LoVo (cell line): ENCODE measurements around the gene PALLD.
A peak's percentile ranks its signal among the peaks of the same experiment; 100 is the strongest.

ENCODE experiments used
- DNase-seq: peaks from one replicate; pipeline ENCODE4 v3.0.0-alpha.2; 2016; ENCODE audit warnings: low spot score

PALLD gene

DNA sequence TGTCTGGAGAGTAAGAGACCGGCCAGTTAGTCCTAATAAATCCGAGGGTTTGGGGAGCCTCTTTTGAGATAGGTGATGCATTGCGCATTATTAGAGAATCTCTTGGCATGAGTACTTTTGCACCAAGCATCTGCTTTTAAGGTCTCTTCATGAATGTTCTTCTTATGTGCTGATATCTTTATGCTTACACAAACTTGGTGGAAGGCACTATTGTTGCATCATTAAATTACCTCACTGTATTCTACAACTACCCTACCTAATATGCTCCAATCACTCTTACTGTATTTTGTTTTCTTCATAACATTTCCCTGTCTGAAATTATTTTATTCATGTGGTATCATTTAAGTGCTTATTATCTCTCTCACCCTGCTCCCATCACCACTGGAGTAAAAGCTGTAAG, 151.6 kb downstream of the PALLD start:
- DNase-seq = no peak

DNA sequence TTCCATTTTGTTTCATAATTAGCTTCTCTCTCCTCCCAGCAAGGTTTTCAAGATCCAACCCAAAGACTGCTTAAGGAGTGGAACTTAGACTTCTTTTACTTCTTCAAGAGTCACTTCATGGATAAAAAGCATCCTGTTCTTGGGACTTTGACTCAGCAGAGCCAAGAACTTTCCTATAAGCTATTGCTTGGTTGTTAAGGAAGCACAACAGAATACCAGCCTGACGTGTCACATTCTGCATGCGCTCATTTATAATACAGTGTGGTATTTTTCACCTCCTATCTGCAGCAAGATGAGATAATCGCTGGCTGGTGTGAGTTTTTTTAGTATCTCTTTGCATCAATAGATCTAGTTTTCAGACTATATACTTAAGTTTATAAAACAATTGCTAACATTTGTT, 152.1 kb downstream of the PALLD start:
- DNase-seq = no peak

DNA sequence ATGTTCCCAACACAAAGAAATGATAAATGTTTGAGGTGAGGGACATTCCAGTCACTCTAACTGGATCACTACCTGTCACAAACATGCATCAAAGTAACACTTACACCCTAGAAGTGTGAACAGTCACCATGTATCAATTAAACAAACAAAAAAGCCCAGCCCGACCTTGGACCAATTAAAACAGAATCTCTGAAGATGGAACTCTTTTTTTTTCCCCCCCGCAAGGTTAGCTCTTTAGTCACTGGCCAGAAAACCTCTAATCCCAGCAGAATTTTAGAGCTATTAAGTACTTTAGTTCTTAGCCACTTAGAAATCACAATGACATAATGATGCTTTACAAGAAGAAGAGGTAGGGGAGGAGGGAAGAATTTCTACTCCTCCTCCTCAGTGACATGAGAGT, 154.5 kb downstream of the PALLD start:
- no peak for DNase-seq

DNA sequence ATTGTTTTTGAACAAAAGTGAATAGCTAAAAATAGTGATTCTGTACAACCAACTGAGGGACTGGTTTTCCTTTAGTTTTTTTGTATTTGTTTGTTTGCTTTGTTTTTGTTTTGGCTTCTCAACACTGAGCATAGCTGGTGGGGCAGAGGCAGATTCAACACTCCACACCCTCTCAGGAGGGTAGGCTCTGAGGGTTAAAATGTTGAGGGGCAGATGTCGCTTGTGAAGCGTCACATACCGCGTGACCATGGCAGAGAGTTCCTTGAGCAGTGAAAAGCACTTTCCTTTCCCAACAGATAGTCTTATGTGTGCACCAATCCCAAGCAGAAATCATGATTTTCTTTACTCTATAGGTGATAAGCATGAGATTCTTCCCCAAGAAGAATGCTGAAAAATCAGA, 155.0 kb downstream of the PALLD start:
- no peak for DNase-seq

GRCh38 chr4:168652755-168653154, 155.9 kb downstream of the PALLD start:
- DNase-seq = no peak

DNA sequence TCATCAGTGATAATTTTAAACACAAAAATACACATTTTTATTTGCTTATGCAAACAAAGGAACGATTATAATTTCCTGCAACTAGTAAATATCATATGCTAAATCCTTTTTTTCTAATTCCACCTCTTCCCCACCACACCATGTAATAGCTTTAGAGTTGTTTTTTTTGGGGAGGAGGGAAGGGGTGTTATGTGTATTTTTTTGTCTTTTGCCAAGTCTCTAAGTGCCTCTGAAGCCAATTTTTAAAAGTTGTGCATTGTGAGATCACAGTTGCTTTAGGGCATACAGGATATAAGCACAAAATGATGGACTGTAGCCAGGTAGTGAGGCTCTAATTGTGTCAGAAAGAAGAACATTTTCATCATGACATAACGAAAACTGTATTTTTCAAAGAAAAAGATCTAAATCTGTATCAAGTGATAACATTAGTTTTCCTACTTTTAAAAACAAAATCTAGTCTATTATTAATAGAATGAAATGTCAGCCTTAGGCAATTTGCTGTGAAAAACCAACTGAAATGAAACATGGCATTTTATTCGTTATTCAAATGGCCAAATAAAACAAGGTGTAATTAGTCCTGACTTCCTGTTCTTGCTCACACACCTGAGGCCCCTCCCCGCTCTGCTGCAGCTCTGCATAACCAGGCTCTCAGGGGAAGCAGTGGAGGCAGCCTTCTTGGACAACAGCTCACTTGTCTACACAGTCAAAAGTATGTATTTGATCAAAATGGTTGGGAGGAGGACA, 157.4 kb downstream of the PALLD start:
- peak; percentile 48 for DNase-seq

DNA sequence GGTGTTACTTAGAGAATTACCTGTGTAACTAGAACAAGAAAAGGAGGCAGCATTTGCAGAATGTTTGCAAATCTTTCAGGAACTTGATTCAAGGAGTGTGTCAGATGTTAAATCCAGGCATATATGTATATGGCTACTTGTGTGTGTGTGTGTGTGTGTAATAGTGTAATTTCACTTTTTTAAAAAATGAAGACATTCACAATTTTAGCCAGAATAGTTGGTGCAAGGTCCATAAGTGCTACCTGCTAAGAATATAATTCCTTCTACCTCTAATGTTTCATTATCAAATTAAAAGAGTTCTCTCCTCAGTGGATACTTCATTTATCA, 158.0 kb downstream of the PALLD start:
- DNase-seq = no peak

- DNase-seq = no peak
These were observed 158.3 kb downstream of the PALLD start for GRCh38 chr4:168655182-168655581.

DNA sequence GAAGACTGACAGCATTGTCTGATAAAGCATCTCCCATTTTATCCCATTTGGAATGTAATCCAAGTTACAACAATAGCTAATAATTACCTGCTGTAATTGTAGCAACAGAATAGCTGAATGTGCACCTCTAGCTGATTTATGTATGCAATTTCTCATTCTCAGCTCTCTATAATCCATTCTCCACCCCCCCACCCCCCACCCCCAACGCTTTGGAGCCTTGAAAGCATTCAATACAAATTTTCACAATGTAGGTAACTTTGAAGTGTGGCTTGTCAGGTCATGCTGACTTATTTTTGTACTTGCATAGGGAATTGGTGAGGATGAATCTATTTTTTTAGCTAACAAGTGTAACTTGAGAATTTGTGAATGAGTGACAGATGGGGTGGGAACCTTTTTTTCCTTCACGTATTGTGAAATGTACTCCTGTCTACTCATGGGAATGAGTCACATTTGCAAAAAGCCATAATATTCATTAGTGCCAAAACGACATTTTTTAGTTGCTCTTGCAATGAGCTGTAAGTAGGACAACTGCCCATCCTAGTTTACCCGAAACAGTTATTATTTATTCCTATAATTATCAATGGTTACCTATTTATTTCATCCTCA, 159.3 kb downstream of the PALLD start:
- no peak for DNase-seq

- no peak for DNase-seq
These were observed 160.2 kb downstream of the PALLD start for GRCh38 chr4:168656946-168657473.

DNA sequence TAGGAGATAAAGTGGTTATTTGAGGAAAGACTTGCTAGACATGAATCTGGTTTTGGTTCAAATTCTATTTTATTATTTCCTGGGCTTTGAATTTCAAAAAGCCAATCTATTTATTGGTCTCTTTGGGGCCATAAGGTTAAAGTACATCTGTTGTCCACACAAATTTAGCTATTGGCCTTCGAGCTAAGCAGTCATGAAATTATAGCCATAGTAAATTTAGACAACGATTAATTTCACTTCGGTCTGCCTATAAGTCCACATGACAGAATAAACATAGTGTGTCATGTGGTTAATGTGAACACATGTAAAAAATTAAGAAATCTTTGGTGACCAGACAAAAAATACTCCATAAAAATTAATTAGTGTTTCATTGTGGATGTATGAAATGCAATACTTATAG, 161.9 kb downstream of the PALLD start:
- DNase-seq = no peak

DNA sequence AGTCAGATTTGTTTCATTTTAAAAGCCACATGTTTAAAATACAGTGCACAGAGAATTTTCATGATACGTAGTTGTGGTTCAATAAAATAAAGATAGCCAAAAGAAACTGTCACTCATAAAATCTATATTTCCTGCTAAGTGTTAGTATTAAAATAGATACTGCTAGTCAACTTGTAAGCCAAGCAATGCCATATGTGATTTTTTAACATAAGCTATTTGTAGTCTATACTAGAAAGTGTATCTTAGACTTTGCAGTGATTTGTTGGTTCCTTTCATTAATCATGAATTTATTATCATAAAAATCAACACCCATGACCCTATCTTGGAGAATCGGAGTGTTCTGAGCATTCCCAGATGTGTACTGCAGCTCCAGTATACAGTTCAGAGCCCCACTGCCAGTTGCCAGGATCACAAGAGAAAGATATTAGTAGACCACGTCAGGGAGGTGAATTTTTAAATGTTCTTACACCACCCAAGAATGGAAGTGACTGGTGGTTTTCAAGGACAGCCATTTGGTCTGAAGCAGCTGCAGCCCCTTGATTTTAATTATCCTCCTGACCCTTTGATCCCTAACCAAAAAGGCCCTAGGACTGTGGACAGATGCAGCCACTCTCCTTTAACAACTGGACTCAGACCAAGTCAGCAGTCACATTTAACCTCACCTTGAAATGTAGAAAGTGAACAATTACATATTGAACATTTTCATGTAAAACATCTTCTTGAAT, 163.1 kb downstream of the PALLD start:
- DNase-seq = no peak

GRCh38 chr4:168662297-168662984, 165.6 kb downstream of the PALLD start:
- DNase-seq = no peak

GRCh38 chr4:168664242-168664891, 167.5 kb downstream of the PALLD start:
- no peak for DNase-seq

- peak; percentile 37 for DNase-seq
These were observed 169.7 kb downstream of the PALLD start for GRCh38 chr4:168666531-168666930.

DNA sequence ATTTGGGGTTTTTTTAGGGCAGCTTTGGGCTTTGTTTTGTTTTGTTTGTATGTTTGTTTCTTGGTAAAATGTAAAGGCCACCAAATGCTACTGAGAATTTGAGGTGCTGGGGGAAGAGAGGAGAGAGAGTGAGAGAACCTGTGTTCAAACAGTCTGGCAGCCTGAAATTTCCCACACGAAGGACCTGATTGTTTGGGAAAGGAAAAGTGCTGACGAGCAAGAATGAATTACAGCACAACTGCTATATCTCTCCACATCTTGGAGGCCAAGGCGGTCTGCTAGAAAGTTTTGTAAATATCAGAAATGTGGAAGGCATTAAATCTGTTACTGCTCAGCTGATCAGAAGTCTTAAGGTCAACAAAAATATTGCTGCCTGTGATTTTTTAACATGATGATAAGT, 170.5 kb downstream of the PALLD start:
- DNase-seq = no peak

- DNase-seq = no peak
These were observed 171.1 kb downstream of the PALLD start for GRCh38 chr4:168667921-168668320.

DNA sequence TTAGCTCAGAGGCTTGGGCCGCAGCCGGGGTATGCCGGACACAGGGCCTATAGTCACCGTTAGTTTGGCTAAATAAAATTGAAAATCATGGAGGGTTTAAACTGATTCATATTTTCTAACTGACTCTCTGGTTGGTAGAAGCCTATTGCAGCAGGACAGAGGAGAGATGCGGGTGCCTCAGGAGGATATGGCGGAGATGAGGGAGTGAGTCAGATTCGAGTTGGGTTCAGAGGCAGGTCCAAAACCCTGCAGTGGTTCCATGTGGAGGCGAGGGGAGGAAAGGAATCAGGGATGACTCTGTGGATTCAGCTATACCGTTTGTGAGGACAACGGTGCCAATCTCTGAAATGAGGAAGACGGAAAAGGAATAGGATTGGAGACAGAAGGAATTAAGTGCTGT, 176.6 kb downstream of the PALLD start:
- no peak for DNase-seq

DNA sequence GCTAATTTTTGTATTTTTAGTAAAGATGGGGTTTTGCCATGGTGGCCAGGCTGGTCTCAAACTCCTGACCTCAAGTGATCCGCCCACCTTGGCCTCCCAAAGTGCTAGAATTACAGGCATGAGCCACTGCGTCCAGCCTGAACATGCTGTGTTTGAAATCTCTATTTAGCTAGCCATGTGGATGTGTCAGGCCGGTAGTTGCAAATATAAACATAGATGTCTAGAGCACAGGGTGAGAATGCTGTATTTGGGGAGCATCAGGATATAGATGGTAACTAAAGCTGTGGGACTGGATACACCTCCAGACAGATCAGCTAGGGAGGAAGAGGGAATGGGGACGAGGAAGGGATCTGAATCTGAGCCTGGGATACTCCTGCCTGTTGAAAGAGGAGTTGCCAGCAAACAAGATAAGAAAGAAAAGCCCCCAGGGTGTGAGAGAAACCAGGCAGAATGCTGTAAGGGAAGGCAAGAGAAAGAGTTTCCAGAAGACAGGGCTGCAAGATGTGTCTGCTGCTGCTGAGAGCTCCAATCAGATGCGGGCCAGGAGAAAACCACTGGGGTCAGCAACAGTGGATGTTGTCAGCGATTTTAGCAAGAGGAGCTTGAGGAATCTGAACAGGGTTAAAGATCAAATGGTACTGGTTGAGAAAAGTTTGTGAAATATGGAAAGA, 177.4 kb downstream of the PALLD start:
- DNase-seq = no peak

DNA sequence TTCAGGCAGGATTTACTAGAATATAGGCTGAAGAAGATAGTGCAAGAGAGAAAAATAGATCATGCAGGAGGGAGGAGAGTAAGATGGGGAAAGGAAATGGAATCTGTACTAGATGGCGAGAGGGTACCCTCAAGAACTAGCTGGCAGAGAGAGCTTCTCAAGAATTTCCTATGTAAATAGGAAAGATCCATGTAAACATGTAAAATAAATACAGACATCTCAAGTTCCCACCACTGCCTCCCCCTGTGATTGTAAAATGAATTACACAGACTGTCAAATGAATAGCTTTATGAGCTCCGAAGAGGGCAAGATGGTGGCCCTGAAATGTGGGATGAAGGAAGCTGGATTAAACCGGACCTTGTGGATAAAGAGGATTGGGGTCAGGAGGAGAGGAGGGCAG, 178.0 kb downstream of the PALLD start:
- DNase-seq = no peak

DNA sequence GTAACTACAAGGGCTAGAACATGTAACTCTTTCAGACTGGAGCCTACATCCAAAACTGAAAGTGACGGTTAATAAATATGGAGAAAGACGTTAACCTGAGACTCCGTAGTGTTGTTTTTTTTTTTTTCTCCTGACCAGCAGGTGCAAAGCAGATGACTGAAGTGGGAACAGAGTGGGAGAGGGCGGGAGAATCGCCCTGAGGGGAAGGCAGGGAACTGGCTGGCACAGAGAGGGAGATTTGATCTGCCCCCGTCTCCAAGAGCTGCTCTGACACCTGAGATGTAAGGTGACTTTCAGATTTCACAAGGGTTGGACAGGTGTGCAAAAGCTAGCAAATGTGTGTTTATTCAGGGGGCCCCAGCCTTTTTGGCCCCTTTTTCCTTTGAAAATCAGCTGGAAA, 180.2 kb downstream of the PALLD start:
- DNase-seq = no peak

DNA sequence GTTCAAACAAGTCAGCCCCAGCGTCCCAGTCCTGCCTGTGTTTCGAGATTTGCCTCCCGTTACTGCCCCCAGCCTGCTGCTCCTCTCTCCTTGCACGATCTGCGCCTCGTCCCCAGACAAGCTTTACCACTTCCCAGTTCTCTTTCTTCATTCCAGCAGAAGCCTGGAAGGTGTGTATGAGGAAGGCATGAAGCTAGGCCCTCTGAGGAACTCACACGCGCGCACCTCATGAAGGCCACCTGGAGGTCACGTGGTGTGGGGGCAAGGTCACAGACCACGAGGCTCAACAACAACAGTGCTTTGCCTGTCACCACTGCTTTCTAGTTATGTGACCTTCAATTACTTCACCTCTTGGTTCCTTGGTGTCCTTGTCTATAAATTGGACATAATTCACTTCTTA, 181.0 kb downstream of the PALLD start:
- no peak for DNase-seq
